Right forelimb (tissue), 1 donor: ENCODE measurements around the gene SYT12.
A peak's percentile ranks its signal among the peaks of the same experiment; 100 is the strongest.

Source experiments
- DNase-seq: peaks from one replicate; pipeline ENCODE4 v3.0.0-alpha.2; 2018

The SYT12 gene

GRCh38 chr11:67057205-67057672, 34.3 kb downstream of the SYT12 start:
- no peak for DNase-seq

GRCh38 chr11:67058506-67058905, 35.6 kb downstream of the SYT12 start:
- DNase-seq: no peak

GRCh38 chr11:67059671-67060070, 36.7 kb downstream of the SYT12 start:
- no peak for DNase-seq

- DNase-seq: no peak
Measured at GRCh38 chr11:67060111-67060522, 37.2 kb downstream of the SYT12 start.

- DNase-seq: no peak
Measured at GRCh38 chr11:67062526-67063373, 39.8 kb downstream of the SYT12 start.

- no peak for DNase-seq
Measured at GRCh38 chr11:67066333-67066709, 43.4 kb downstream of the SYT12 start.

- DNase-seq: peak; percentile 83
Measured at GRCh38 chr11:67071420-67072284, 48.7 kb downstream of the SYT12 start.

GRCh38 chr11:67072295-67072694, 49.4 kb downstream of the SYT12 start:
- no peak for DNase-seq

GRCh38 chr11:67073908-67074307, 51.0 kb downstream of the SYT12 start:
- no peak for DNase-seq

- DNase-seq: no peak
Measured at GRCh38 chr11:67076202-67076601, 53.3 kb downstream of the SYT12 start.

- no peak for DNase-seq
Measured at GRCh38 chr11:67079065-67079705, 56.3 kb downstream of the SYT12 start.

GRCh38 chr11:67082071-67082791, 59.3 kb downstream of the SYT12 start:
- no peak for DNase-seq

- no peak for DNase-seq
Measured at GRCh38 chr11:67083786-67084366, 60.9 kb downstream of the SYT12 start.

GRCh38 chr11:67085617-67086016, 62.7 kb downstream of the SYT12 start:
- DNase-seq: no peak

GRCh38 chr11:67090717-67091116, 67.8 kb downstream of the SYT12 start:
- no peak for DNase-seq

- DNase-seq: no peak
Measured at GRCh38 chr11:67095214-67095507, 72.2 kb downstream of the SYT12 start.

GRCh38 chr11:67098799-67099429, 76.0 kb downstream of the SYT12 start:
- no peak for DNase-seq

GRCh38 chr11:67099831-67100324, 76.9 kb downstream of the SYT12 start:
- DNase-seq: no peak
